ENCODE measurements around the gene CCDC191.

CCDC191 gene

DNA sequence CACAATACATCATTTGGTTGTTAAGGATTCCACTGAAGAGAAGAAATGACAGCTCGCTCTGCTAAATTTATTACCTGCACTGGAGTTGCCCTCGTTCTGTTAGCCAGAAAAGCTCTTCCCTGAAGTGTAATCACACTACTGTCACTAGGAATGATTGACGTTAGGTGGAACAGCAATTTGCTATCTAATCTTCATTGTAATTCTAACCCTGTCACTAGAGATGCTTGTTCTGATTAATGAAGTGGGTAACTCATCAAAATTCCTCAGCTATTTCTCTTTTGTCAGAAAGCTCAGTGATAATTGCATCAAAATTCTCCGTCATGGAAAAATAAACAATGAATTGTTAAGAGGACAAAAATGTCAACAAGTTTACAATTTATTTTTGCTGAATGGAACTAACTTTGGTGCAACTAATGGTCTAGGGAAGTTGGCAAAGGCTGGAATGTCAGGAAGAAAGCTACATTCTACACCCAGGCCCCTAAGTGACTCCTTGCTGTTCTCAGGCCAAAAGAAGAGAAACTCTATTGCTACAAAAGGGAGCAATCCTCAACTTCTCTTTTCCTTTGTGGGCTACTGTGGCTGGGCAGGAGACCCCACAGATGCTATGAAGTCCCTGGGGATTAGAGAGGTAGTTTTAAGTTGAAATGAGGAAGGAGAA lies 34.1 kb downstream of the CCDC191 start:
- H3K27me3 ChIP-seq (replicated peaks; ENCODE audit: control insufficient read depth, insufficient read depth, low read length), result no peaks in the 10 kb centered on the region
- no peak overlapping the region for H3K4me3 ChIP-seq (replicated peaks; ENCODE audit: low read depth, low read length)
- H3K36me3 ChIP-seq (ENCODE audit: control insufficient read depth, insufficient read depth, low read length), result no peaks in the 10 kb centered on the region
- no peak for DNase-seq (ENCODE audit: extremely low read depth, insufficient read length)
- TF ChIP-seq, protein P1, sequence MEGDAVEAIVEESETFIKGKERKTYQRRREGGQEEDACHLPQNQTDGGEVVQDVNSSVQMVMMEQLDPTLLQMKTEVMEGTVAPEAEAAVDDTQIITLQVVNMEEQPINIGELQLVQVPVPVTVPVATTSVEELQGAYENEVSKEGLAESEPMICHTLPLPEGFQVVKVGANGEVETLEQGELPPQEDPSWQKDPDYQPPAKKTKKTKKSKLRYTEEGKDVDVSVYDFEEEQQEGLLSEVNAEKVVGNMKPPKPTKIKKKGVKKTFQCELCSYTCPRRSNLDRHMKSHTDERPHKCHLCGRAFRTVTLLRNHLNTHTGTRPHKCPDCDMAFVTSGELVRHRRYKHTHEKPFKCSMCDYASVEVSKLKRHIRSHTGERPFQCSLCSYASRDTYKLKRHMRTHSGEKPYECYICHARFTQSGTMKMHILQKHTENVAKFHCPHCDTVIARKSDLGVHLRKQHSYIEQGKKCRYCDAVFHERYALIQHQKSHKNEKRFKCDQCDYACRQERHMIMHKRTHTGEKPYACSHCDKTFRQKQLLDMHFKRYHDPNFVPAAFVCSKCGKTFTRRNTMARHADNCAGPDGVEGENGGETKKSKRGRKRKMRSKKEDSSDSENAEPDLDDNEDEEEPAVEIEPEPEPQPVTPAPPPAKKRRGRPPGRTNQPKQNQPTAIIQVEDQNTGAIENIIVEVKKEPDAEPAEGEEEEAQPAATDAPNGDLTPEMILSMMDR (IDR thresholded peaks at IDR 0.05; ENCODE audit: insufficient read depth, low read length, poor library complexity, severe bottlenecking), result no peak

DNA sequence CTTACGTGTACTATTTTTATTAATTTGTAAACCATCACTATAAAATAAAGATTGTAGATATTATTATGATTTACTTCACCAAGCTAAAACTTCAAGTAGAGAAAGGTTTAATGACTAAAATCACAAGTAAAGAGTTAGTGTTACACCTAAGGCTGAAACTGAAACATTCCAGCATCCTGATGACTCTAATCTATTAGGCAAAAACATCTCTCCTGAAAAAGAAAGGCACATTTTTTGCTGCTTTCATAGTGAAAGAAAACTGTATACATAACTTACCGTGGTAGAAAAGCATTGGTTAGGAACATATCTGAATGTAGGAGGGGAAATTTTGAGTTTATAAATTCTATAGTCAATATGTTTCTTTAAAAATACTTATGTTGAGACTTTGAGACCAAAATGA lies 35.4 kb downstream of the CCDC191 start:
- Histone ChIP-seq H3K36me3 (ENCODE audit: control insufficient read depth, insufficient read depth, low read length) (no peaks in the 10 kb centered on the region), H3K4me3 (replicated peaks; ENCODE audit: low read depth, low read length) (no peak overlapping the region), H3K27me3 (replicated peaks; ENCODE audit: control insufficient read depth, insufficient read depth, low read length) (no peaks in the 10 kb centered on the region)
- DNase-seq (ENCODE audit: extremely low read depth, insufficient read length), result no peak
- TF ChIP-seq, protein P1 (IDR thresholded peaks at IDR 0.05; ENCODE audit: insufficient read depth, low read length, poor library complexity, severe bottlenecking), result no peak

- no peak overlapping the region for H3K4me3 ChIP-seq (replicated peaks; ENCODE audit: low read depth, low read length)
- TF ChIP-seq, protein P1 (IDR thresholded peaks at IDR 0.05; ENCODE audit: insufficient read depth, low read length, poor library complexity, severe bottlenecking), result no peak
These were observed 36.8 kb downstream of the CCDC191 start for GRCh38 chr3:114019486-114019885.

GRCh38 chr3:114014211-114014610 lies 42.1 kb downstream of the CCDC191 start:
- Histone ChIP-seq H3K36me3 (ENCODE audit: control insufficient read depth, insufficient read depth, low read length) (no peaks in the 10 kb centered on the region), H3K4me3 (replicated peaks; ENCODE audit: low read depth, low read length) (no peak overlapping the region), H3K27me3 (replicated peaks; ENCODE audit: control insufficient read depth, insufficient read depth, low read length) (no peaks in the 10 kb centered on the region)
- TF ChIP-seq, protein P1 (IDR thresholded peaks at IDR 0.05; ENCODE audit: insufficient read depth, low read length, poor library complexity, severe bottlenecking), result no peak
- no peak for DNase-seq (ENCODE audit: extremely low read depth, insufficient read length)

More at GRCh38 chr3:114019486-114019885, 36.8 kb downstream of the CCDC191 start:
- Histone ChIP-seq H3K36me3 (ENCODE audit: control insufficient read depth, insufficient read depth, low read length) (no peaks in the 10 kb centered on the region), H3K27me3 (replicated peaks; ENCODE audit: control insufficient read depth, insufficient read depth, low read length) (no peaks in the 10 kb centered on the region)
- no peak for DNase-seq (ENCODE audit: extremely low read depth, insufficient read length)

DNA sequence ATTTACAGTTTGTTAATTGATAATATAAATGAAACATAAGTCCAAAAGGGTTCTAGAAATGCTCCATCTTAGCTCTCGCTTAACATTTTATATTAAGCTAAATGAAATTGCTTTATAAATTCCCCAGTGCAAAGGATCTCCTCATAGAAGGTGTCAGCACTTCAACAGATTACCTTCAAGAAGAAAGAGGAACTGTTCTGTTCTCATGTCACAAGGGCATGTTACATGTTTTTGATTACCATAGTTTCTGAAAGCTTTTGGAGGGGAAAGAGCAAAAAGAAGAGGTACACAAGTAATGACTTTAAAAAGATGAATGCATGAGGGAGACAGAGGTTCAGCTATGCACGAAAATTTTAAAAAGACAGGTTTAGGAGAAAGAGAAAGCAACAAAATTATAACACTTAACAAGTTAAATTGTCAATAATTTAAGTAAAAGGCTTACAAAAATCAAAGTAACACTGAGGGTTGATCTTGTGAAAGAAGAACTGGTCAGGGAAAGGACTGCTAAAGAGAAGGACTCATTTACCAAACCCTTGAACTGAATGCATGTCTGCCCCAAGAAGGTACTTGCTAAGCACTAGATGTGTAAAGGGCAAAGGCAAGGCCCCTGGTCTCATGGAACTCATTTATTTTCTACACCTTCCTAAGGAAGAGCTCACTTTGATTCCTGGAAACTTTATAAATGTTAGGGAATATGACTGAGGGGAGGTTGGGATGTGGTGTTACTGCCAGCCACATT lies 45.1 kb downstream of the CCDC191 start:
- TF ChIP-seq, protein P1 (IDR thresholded peaks at IDR 0.05; ENCODE audit: insufficient read depth, low read length, poor library complexity, severe bottlenecking), result no peak
- Histone ChIP-seq H3K4me3 (replicated peaks; ENCODE audit: low read depth, low read length) (no peak overlapping the region), H3K36me3 (ENCODE audit: control insufficient read depth, insufficient read depth, low read length) (no peaks in the 10 kb centered on the region)

More for the DNA sequence above, 45.1 kb downstream of the CCDC191 start:
- peak; percentile 4 for DNase-seq (ENCODE audit: extremely low read depth, insufficient read length)
- H3K27me3 ChIP-seq (replicated peaks; ENCODE audit: control insufficient read depth, insufficient read depth, low read length), result no peaks in the 10 kb centered on the region
